OCI-LY1 (cell line): ENCODE measurements around the gene ITGAX.

Experiments used
- H2AFZ ChIP-seq: fragments of 200-600 bp; sonication (generic), shearing (Covaris generic); 2 replicates; pipeline ENCODE4 v1.6.0; 2014; ENCODE audit warnings: antibody characterized with exemption, mild to moderate bottlenecking, low read length
- H3F3A ChIP-seq: fragments of 200-600 bp; sonication (generic), shearing (Covaris generic); 2 replicates; pipeline ENCODE4 v1.6.0; 2014; ENCODE audit warnings: mild to moderate bottlenecking, antibody characterized with exemption, low read length, moderate library complexity; ENCODE audit not compliant: insufficient read depth
- H3K27ac ChIP-seq: fragments of 200-600 bp; sonication (generic); 2 replicates; pipeline ENCODE4 v1.5.1; 2014; ENCODE audit warnings: low read length, mixed run types, mild to moderate bottlenecking, low read depth; ENCODE audit not compliant: poor library complexity, severe bottlenecking
- H3K27me3 ChIP-seq: fragments of 200-600 bp; sonication (generic); 2 replicates; pipeline ENCODE4 v1.6.0; 2014; ENCODE audit warnings: antibody characterized with exemption, mild to moderate bottlenecking, low read length, moderate library complexity; ENCODE audit not compliant: insufficient read depth
- H3K36me3 ChIP-seq: fragments of 200-600 bp; sonication (generic); 2 replicates; pipeline ENCODE4 v1.6.1; 2014; ENCODE audit warnings: mild to moderate bottlenecking, antibody characterized with exemption, low read length, moderate library complexity, mixed read lengths; ENCODE audit not compliant: insufficient read depth
- H3K4me1 ChIP-seq: fragments of 200-600 bp; sonication (generic); 2 replicates; pipeline ENCODE4 v1.5.1; 2014; ENCODE audit warnings: mild to moderate bottlenecking, low read length, moderate library complexity; ENCODE audit not compliant: insufficient read depth, severe bottlenecking
- H3K4me2 ChIP-seq: fragments of 200-600 bp; sonication (generic), shearing (Covaris generic); 2 replicates; pipeline ENCODE4 v1.6.1; 2014; ENCODE audit warnings: low read length
- H3K4me3 ChIP-seq: fragments of 200-600 bp; sonication (generic); 2 replicates; pipeline ENCODE4 v1.5.1; 2014; ENCODE audit warnings: low read length, low read depth, mild to moderate bottlenecking, mixed read lengths; ENCODE audit not compliant: poor library complexity, severe bottlenecking
- H3K79me2 ChIP-seq: fragments of 200-600 bp; shearing (Covaris generic); 2 replicates; pipeline ENCODE4 v1.6.1; 2016; ENCODE audit warnings: mixed run types, low read length, mixed read lengths; ENCODE audit not compliant: insufficient read depth
- H3K9ac ChIP-seq: fragments of 200-600 bp; sonication (generic), shearing (Covaris generic); 2 replicates; pipeline ENCODE4 v1.6.1; 2014; ENCODE audit warnings: mild to moderate bottlenecking, low read length, mixed read lengths
- H3K9me2 ChIP-seq: fragments of 200-600 bp; sonication (generic), shearing (Covaris generic); 2 replicates; pipeline ENCODE4 v1.6.1; 2014; ENCODE audit warnings: low read depth, mild to moderate bottlenecking, low read length, mixed read lengths
- H3K9me3 ChIP-seq: fragments of 200-600 bp; shearing (Covaris generic); 2 replicates; pipeline ENCODE4 v1.6.1; 2014; ENCODE audit warnings: low read length, mixed read lengths
- H4K20me1 ChIP-seq: fragments of 200-600 bp; sonication (generic), shearing (Covaris generic); 2 replicates; pipeline ENCODE4 v1.6.0; 2016; ENCODE audit warnings: mild to moderate bottlenecking, low read length; ENCODE audit not compliant: insufficient read depth
- CTCF ChIP-seq: fragments of 200-600 bp; sonication (generic), shearing (Covaris generic); IDR thresholded peaks from 2 replicates; pipeline ENCODE4 v1.5.1; 2017; ENCODE audit warnings: mild to moderate bottlenecking, antibody characterized with exemption, low read length, moderate library complexity, mixed read lengths
- EZH2 ChIP-seq: fragments of 200-600 bp; sonication (generic), shearing (Covaris generic); IDR thresholded peaks from 2 replicates; pipeline ENCODE4 v1.8.0; 2017; ENCODE audit warnings: borderline replicate concordance, mixed run types, mild to moderate bottlenecking, antibody characterized with exemption, low read length, moderate library complexity, mixed read lengths

ITGAX gene

GRCh38 chr16:31407406-31407805 lies 52.4 kb downstream of the ITGAX start:
- no peak for TF ChIP-seq CTCF
- TF ChIP-seq EZH2: no peak

GRCh38 chr16:31409433-31409832 lies 54.5 kb downstream of the ITGAX start:
- Histone ChIP-seq H3K9me2 (no peaks in the 10 kb centered on the region), H3K27me3 (no peaks in the 10 kb centered on the region), H3K4me2 (no peak overlapping the region), H3K79me2 (no peaks in the 10 kb centered on the region), H3K27ac (no peak overlapping the region), H4K20me1 (no peaks in the 10 kb centered on the region), H3K4me3 (no peak overlapping the region), H3K4me1 (no peaks in the 10 kb centered on the region), H3K36me3 (no peaks in the 10 kb centered on the region), H3K9ac (no peak overlapping the region), H3F3A (no peaks in the 10 kb centered on the region), H2AFZ (no peak overlapping the region), H3K9me3 (no peaks in the 10 kb centered on the region)
- TF ChIP-seq EZH2: no peak
- TF ChIP-seq CTCF: no peak

More at GRCh38 chr16:31407406-31407805, 52.4 kb downstream of the ITGAX start:
- Histone ChIP-seq H3K9ac (no peak overlapping the region), H3K27me3 (no peaks in the 10 kb centered on the region), H3F3A (no peaks in the 10 kb centered on the region), H4K20me1 (no peaks in the 10 kb centered on the region), H2AFZ (no peak overlapping the region), H3K36me3 (no peaks in the 10 kb centered on the region), H3K9me2 (no peaks in the 10 kb centered on the region), H3K79me2 (no peaks in the 10 kb centered on the region), H3K9me3 (no peaks in the 10 kb centered on the region), H3K4me2 (no peak overlapping the region), H3K27ac (no peak overlapping the region), H3K4me1 (no peaks in the 10 kb centered on the region), H3K4me3 (no peak overlapping the region)

GRCh38 chr16:31410082-31410481 lies 55.1 kb downstream of the ITGAX start:
- no peak overlapping the region for H2AFZ ChIP-seq
- no peak overlapping the region for H3K27ac ChIP-seq
- TF ChIP-seq CTCF (no peak), EZH2 (no peak)
- no peak overlapping the region for H3K4me2 ChIP-seq
- H3K4me1 ChIP-seq: no peaks in the 10 kb centered on the region
- H3K4me3 ChIP-seq: no peak overlapping the region
- no peaks in the 10 kb centered on the region for H3K79me2 ChIP-seq
- no peaks in the 10 kb centered on the region for H3K9me2 ChIP-seq
- H3K27me3 ChIP-seq: no peaks in the 10 kb centered on the region
- H4K20me1 ChIP-seq: no peaks in the 10 kb centered on the region
- H3K36me3 ChIP-seq: no peaks in the 10 kb centered on the region
- no peaks in the 10 kb centered on the region for H3F3A ChIP-seq
- no peak overlapping the region for H3K9ac ChIP-seq
- H3K9me3 ChIP-seq: no peaks in the 10 kb centered on the region
